Activated CD4-positive, CD25-positive, alpha-beta regulatory T cell treated with anti-CD3 and anti-CD28 coated beads, Interleukin-2, amount 50 U/mL, for 16 hours (primary cell): Measurements from ENCODE around the gene GPR132.
"Not testable (repeated sequence)": the region's sequence is repeated elsewhere in the genome, so short reads cannot be mapped to it uniquely, and the experiment has no call there.

Experiments
- DNase-seq: peaks from one replicate; pipeline ENCODE4 v3.0.0-alpha.2; 2020; ENCODE audit warnings: low read depth, low spot score

Gene GPR132

DNA sequence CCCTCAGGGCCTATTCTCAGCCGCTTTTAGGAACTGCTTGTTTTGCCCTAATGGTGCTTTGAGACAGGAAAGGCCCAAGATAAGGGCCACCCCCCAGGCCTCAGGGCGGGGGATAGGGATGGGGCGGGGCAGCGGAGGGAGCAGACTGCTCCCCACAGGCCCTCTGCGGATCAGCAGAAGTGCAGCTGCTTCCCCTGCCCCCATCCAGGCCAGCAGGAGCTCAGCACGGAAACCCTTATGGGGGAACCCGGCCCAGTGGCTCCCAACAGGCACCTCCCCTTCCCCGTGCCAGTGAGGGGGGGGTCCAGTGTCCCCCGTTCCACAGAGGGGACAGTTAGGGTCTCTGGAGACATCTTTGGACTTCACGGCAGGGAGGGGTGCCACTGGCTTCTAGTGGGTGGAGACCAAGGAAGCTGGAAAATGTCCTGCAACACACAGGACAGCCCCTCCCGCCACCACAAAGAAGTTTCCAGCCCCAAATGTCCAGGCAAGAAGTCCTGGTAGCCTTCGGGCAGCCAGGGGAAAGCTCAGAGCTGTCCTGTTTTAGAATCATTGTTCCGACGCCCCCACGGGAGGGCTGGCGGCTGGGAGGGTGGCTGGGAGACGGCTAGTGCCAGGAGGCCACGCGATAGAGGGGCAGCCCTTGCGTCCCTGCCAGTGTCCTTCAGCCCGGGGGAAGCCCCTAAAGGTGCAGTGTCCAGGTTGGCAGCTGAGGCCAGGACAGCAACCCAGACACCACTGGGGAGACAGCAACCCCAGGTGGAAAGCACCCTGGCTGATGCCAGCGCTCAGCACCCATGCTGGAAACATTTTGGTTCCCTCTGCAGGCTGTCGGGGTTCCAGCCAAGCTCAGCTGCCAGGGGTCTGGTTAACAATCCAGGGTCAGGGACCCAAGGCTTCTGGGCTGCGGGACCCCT is 10.4 kb upstream of the GPR132 start:
- no peak for DNase-seq

DNA sequence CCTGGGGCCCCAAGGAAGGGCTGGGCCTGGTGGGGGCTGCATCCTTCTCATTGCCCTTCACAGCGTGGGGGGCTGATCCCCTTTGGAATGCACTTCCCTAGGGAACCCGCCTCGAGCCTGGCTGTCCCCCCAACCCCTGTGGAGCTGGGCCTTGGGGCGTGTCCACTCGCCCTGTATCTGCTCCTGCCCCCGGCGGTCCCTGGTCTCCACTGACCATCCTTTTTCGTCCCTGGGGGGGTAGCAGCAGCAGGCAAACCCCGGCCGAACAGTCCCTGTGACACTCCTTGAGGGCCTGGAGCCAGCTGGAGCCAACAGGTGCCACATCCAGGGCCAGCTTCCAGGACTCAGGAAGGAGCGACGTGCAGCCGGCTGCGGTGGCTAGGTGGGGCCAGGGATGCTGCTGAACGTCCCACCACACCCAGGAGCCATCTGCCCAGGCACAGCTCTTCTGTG is 9.4 kb upstream of the GPR132 start:
- DNase-seq = no peak

DNA sequence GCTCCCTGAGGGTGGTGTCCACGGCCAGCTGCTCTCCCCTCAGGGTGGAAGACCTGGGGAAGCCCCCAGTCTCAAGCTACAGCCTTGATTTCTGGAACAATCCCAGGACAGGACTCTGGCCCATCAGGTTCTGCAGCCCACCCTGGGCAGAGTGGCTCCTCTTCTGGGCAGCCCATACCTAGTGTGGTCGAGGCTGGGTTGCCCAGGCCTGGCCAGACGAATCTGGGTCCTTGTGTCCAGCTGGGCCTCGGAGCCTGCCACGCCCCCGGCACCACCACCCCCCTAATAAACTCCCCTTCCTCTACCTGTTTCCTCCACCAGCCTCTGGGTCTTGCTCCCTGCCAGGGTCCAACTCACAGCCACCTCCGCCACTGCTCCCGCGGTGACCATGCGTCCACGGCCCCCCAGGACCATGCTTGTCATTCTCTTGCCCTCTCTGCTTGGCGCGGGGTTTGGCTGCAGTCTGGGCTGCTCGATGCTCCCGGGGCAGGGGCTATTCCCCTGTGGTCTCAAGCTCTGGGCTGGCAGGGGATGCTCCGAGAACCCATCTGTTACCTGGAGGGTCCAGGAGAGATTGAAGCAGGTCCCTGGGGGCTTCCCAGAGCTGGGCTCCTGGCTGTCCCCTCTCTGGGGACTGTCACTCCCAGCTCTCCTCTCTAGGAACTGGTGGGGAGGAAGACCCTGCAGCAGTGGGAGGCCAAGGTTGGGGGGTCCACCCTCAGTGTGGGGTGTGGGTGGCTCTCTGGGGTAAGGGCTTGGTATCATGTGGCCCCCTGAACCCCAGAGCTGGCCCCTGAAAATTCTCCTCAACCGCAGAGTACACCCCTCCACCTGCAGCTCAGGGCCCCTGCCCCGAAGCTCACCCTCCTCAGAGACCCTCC is 8.7 kb upstream of the GPR132 start:
- DNase-seq = no peak

DNA sequence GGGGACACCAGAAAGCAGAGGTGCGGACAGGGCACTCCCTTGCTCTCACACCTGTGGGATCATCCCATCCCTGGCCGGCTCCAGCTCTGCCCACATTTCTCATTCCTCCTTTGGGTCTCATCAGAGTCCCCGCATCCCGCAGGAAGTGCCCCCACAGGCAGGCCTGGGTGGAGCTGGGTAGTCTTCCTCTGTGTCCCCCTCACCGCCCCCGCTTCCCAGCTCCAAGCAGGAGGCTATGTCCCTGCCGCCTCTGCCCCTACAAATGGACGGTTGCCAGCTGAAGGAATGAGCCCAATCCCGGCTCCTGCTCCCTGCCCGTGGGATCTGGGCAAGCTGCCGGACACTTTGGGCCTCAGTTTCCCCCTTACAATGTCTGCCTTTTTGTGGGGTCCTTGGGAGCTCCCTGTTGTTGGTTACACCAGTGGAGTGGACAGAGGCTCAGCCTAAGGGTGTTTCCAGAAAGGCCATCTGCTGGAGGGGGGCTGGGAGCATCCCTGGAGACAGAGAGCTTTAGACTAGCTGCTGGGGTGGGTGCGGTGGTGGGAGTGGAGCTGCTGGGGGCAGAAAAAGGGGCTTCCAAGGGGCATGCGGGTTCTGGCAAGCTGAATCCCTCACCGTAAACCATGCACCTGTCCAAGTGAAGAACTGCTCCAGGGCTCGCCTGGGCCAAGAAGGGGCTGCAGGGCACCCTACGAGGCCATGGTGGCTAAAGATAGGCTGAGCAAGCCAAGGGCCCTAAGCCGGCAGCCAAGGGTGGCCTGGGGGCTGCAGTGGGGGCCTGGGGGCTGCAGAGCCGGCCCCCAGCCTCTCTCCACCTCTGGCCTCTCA is 7.9 kb upstream of the GPR132 start:
- no peak for DNase-seq

DNA sequence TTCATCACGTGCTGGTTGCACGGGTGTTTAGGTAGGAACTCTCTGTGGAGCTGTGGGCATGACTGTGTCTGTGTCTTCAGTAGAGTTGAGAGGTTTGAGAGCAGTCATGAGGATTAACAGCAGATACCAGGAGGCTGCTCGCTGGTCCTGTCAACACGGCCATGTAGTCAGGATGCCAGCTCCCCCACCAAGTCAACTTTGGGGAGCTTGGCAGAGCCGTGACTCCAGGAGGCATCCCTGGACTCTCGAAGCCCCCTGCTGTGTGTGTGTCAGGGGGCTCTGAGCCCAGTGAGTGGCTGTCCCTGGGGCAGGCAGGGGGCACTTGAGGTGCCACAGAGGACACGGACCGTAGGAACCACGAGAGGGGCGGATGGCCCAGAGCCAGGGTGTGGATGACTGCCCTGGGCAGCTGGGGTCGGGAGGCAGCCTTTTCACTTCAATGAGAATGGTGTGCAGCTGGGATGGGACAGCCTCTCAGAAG is 7.2 kb upstream of the GPR132 start:
- no peak for DNase-seq

DNA sequence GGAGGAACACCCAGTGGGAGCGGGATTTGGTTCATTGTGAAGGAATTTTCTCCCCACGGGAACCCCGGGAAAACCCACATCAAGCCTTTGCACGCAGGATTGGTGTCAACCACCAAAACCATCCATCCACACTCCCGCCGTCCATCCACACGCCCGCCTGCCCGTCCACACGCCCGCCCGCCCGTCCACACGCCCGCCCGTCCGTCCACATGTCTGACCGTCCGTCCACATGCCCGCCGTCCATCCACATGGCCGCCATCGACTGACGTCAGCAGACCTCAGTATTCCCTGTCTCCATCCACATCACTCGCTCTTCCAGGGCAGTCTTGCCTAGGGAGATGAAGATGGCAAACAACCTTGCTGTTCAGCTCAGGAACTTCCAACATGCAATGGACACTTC is 6.7 kb upstream of the GPR132 start:
- no peak for DNase-seq

DNA sequence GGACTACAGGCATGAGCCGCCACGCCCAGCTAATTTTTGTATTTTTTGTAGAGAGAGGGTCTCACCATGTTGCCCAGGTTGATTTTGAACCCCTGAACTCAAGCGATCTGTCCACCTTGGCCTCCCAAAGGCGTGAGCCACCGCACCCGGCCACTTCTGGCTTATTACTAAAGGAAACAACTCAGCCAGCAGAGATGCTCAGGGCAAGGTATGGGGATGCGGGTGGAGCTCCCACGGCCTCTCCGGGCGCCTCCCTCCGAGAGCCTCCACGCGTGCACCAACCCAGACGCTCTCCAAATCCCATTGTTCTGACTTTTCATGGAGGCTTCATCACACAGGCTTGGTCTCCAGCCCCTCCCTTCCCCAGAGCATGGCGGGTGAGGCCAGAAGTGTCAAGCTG is 6.1 kb upstream of the GPR132 start:
- DNase-seq = no peak

DNA sequence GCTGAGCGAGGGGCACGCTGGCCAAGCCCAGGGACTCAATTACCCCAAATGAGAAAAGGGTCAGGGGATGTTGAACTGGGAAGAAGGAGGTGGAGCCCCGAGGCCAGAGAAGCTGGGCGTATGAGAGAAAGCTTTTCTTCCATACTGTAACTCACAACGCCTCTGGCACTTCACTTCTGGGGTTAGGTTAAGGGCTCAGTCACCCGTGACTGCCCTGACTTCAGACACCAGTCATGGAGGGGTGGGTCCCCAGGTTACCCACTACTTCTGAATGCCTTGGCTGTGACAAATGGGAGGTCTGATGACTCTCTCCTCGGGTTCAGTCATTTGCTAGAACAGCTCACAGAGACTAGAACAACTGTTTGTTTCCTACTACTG is 5.5 kb upstream of the GPR132 start:
- no peak for DNase-seq

DNA sequence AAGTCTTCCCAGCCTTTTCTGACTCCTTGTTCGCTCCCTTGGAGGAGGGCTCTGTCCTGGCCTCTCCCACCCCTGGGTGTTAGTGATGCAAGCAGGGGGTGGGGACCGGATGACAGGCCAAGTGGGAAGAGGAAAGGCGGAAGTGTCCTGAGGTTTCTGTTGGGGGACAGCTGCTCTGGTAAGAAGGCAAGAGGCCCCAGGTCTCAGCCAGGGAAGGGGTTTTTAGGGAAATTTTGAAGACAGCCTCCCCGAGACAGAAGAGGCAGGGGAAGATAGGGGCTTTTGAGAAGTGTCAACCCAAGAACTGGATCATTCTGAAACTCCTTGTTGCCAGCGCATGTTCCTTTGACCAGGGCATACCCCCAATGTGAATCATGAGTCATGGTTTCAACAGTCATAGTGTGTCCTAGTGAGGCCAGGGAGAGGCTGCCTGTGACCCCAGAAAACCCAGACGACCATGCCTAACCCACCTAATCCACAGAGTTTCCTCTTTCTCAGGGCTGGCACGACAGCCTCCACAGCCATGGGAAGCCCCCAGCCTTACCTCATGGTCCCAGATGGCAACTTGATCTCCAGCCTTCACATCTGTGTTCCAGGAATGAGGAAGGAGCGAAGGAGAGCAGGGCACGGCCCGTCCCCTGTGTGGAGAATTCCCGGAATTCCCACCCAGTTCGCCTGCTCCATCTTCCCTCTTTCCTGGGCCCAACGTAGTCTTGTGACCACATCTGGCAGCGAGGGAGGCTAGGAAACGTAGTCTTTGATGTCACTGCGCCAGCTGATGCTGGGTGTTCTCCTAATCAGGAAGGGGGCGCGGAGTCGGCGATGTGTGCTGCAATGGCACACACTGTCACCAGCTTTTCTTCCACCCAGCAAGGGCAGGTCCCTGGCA is 4.9 kb upstream of the GPR132 start:
- DNase-seq = no peak

DNA sequence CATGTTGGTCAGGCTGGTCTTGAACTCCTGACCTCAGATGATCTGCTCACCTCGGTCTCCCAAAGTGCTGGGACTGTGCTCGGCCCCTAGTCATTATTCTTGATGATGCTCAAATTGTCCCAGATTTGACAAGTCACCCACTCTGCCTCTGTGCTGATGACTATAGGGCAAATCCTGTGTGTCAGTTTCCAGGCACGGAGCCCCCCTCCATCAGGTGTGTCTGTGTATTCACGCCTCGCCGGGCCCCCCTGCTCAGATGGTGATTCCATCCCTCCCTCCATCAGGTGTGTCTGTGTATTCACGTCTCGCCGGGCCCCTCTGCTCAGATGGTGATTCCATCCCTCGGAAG is 4.3 kb upstream of the GPR132 start:
- DNase-seq = no peak

DNA sequence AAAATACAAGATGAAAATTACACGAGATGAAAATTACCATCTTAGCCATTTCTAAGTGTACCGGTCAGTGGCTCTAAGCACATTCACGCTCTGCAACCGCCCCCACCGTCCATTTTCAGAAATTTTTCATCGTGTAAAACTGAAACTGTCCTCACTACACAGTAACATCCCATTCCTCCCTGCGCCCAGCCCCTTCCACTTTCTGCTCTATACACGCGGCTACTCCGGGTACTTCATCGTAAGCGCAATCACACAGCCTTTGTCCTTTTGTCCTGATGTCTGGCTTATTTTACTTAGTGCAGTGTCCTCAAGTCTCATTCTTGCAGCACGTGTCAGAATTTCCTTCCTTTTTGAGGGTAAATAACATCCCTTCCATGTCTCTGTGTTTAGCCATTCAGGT is 3.6 kb upstream of the GPR132 start:
- no peak for DNase-seq

DNA sequence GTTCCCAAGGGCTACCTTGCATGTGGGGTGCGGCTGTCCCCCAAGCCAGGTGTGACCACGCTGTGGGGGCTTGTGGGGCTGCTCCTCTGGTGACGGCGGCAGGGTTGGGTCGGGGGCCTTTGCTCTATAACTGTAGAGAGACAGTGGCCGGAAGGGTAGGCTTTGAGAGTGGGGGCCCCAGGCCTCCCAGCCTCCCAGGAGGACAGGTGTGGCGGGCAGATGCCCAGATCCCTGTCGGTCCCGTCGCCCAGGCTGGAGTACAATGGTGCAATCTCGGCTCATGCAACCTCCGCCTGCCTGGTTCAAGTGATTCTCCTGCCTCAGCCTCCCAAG is 2.7 kb upstream of the GPR132 start:
- no peak for DNase-seq

DNA sequence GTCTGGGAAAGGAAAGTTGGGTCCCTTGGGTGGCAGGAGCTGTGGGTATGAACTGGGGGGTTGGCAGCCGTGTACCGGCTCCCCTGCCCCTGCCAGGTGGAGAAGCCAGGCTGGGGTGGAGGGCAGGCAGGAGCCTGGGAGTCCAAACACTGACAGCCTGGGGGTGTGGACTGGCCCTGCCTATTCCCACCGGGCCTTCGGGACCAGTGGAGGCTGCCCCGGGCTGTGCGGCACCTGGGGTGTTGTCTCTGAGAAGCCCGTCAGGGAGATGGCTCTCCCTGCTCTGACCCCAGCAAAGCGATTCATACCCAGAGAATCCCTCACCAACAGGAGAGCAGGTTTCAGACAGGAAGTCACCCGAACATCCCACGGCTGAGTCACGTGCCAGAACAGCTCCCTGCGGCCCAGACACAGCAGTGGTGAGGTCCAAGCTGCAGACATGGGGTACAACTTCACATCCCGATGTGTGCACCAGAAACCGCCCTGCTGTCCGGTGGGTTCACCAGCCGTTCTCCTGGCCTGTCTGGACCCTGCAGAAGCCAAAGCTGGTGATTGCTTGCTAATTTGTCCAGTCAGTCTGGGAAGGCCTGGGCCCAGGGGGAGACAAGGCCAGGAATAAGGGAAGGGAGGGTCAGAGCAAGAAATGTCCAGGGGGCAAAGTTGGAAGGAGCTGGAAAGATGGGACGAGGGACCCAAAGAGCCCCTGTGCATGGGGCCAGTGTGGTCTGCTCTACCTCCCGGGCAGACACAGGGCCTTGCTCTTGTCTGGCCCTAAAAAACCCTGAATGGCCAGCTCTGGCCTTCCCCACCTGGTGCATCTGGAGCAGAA is 2.1 kb upstream of the GPR132 start:
- DNase-seq = no peak

DNA sequence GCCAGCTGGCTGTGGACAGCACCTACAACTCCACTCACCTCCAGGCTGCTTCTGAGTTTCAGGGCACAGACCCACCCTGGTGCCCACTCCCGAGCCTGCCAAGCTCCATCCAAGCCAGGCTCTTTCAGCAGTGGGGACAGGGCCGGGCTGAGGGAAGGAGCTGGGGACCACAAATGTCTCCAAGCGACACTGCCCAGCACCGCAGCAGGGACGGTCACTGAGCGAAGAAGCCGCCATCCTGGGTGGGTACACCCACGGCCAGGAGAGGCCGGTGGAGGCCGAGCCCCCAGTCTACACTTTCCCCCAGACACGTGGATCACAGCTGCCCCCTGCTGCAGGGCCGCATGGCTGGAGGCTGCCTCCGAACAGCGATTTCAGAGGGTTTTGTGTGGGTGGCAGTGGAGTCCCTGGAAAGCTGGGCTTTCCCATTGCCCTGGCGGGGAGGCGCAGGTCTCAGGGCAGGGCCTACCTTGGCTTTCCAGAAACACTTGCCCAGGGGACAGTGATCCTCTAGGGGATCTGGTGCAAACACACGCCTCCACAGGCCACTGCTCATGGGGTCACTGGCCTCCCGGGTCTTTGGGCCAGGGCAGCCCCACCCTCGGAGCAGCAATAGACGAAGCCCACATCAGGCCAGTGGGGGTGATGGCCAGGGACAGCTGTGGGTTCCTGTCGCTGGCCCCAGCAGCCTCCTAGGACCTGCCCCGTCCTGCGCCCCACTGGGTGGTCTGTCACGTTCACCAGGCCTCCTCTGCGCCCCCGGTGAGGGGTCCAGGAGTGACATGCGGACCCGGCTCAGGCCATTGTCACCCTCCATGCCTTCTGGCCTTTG is 1.2 kb upstream of the GPR132 start:
- no peak for DNase-seq

DNA sequence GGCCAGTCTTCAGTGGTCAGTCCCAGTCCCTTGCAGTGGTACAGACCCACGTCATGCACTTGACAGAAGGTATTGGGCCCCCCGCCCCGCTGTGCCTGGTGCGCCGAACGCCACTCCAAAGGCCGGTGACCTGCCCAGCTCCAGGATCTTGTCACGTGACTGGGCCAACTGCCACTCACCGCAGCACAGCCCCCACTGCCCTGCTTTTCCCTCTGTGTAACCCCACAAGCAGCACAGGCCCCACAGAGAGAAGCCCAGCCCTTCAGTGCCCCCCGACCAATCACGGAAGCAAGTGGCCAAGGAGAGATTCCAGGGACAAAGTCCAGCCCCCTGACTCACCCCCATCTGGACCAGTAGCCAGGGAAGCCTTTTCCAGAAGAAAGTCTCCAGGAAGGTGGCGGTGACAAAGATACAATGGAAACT is 498 bp downstream of the GPR132 start:
- no peak for DNase-seq

DNA sequence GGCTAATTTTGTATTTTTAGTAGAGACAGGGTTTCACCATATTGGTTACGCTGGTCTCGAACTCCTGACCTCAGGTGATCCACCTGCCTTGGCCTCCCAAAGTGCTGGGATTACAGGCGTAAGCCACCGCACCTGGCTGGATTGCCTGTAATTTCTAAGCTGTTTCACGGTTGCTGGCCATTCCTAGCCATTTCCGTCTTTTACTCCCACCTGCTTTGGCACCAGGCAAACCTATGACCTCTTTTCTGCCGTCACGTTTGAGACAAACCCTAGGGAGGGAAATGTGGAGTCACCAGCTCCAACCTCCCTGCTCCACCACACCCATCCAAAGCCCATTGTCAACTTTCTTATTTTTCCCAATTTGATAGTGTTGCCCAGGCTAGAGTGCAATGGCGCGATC is 1.2 kb downstream of the GPR132 start:
- DNase-seq = no peak

DNA sequence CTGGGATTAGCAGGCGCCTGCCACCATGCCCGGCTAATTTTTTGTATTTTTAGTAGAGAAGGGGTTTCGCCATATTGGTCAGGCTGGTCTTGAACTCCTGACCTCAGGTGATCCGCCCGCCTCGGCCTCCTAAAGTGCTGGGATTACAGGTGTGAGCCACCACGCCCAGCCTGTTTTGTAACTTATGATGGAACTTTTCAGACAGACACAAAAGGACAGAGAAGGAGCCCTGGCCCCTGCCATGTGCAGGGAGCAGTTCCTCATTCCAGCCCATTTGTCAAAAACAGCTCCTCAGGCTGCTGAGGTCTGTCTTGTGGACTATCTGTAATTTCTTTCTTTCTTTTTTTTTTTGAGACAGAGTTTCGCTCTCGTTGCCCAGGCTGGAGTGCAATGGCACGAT is 1.7 kb downstream of the GPR132 start:
- not testable (repeated sequence) for DNase-seq

DNA sequence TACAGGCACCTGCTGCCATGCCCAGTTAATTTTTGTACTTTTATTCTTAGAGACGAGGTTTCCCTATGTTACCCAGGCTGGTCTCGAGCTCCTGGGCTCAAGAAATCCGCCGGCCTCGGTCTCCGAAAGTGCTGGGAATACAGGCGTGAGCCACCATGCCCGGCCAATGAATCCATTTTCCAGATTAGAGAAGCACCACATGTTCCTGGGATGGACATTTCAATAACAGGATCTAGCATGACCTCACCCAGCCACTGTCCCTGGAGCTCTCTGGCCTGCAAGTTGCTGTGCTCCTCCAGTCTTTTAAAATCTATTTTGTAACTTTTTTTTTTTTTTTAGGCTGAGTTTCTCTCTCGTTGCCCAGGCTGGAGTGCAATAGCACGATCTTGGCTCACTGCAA is 2.2 kb downstream of the GPR132 start:
- DNase-seq = no peak

DNA sequence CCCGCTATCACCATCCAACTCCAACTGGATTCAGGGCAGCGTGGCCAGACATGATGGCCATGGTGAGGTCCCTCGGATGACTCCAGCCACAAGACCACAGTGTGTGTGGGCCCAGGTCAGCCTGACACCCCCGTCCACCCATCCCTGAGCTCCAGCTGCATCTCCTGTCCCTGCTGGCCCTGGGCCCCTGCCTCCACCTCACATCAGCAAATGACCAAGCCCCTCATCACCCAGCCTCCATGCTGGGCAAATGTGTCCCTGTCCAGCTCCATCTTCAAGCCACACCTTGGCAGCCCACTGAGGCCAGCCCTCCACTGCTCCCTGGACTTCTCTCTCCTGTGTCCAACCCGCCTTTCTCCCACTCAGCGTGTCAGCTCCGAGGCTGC is 3.2 kb downstream of the GPR132 start:
- DNase-seq = no peak
